Body of pancreas (tissue), 4 donors: ENCODE measurements around the gene UBAC1. TPM values are rescaled to one million over a fixed set of nuclear protein-coding genes. Genes with fewer than 3 reads are reported as not detected.
"Not testable (repeated sequence)": the region's sequence is repeated elsewhere in the genome, so short reads cannot be mapped to it uniquely, and the experiment has no call there.

Experiments
- ATAC-seq: fragments of 150-250 bp; one replicate; pipeline ENCODE4 v1.9.1; 2016
- DNase-seq, 4 donors: peaks; one replicate each; pipeline ENCODE4 v3.0.0-alpha.2; 2019
- H3K27ac ChIP-seq, 4 donors: fragments of 200-600 bp; sonication (generic); 1 replicate in 3 of 4; 2 replicates in 1 of 4; pipeline versions ENCODE4 v1.5.1 to v1.6.1; 2016 to 2019; ENCODE audit warnings: mild to moderate bottlenecking in 1 of 4, mixed read lengths in 1 of 4, moderate library complexity in 1 of 4
- H3K27me3 ChIP-seq, 2 donors: fragments of 200-600 bp; sonication (generic); one replicate each; pipeline ENCODE4 v1.6.0; 2016; ENCODE audit warnings: mild to moderate bottlenecking in 1 of 2
- H3K36me3 ChIP-seq, 2 donors: fragments of 200-600 bp; sonication (generic); replicated peaks in 1 of 2; 2 replicates each; pipeline ENCODE4 v1.5.1; 2016; ENCODE audit warnings: low read depth in 2 of 2; ENCODE audit not compliant: insufficient read depth in 1 of 2
- H3K4me1 ChIP-seq: fragments of 200-600 bp; sonication (generic); one replicate; pipeline ENCODE4 v1.6.0; 2016
- H3K4me3 ChIP-seq, 2 donors: fragments of 200-600 bp; sonication (generic); 1 replicate in 1 of 2; 2 replicates in 1 of 2; pipeline ENCODE4 v1.5.1; 2016 to 2019
- H3K9me3 ChIP-seq, 3 donors: fragments of 200-600 bp; sonication (generic); 1 replicate in 2 of 3; 2 replicates in 1 of 3; pipeline ENCODE4 v1.5.1; 2016
- POLR2A ChIP-seq, 3 donors: fragments of 450-650 bp; IDR thresholded peaks; one replicate each; pipeline ENCODE4 v1.6.1; 2016; ENCODE audit warnings: antibody characterized with exemption in 3 of 3, mild to moderate bottlenecking in 2 of 3
- WGBS, 2 donors: methylation state at CpG; one replicate each; pipeline ENCODE4 v1.1.5; 2017; 5-methylcytosine and 5-hydroxymethylcytosine counted together
- intact Hi-C: fragments of 100-400 bp; cut with DNase I; formaldehyde crosslinking; loops from one replicate; pipeline ENCODE4 v1.15.1; 2023
- total RNA-seq, 2 donors: library from RNA; depleted of rRNA; stranded (reverse); fragments of >200 nt; gene quantifications; one replicate each; pipeline ENCODE4 v1.1.0, GENCODE V29; 2016
- TF ChIP-seq, protein P1 (sequence below), 7 experiments: fragments of 450-650 bp in 4 of 7; fragments of 200-600 bp in 3 of 7; sonication (generic) in 3 of 7; IDR thresholded peaks; one replicate each; pipeline ENCODE4 v1.5.1; 2016 to 2019; ENCODE audit warnings: antibody characterized with exemption in 7 of 7

UBAC1 gene
- total RNA-seq, 2 donors from 2014 or later: 17.4 to 25.4 TPM

GRCh38 chr9:135956802-135957174 is 4.4 kb downstream of the UBAC1 start:
- 85 to 87% methylated on average over 8 of the region's 8 CpGs for WGBS, 2 donors
- TF ChIP-seq, protein P1, sequence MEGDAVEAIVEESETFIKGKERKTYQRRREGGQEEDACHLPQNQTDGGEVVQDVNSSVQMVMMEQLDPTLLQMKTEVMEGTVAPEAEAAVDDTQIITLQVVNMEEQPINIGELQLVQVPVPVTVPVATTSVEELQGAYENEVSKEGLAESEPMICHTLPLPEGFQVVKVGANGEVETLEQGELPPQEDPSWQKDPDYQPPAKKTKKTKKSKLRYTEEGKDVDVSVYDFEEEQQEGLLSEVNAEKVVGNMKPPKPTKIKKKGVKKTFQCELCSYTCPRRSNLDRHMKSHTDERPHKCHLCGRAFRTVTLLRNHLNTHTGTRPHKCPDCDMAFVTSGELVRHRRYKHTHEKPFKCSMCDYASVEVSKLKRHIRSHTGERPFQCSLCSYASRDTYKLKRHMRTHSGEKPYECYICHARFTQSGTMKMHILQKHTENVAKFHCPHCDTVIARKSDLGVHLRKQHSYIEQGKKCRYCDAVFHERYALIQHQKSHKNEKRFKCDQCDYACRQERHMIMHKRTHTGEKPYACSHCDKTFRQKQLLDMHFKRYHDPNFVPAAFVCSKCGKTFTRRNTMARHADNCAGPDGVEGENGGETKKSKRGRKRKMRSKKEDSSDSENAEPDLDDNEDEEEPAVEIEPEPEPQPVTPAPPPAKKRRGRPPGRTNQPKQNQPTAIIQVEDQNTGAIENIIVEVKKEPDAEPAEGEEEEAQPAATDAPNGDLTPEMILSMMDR (IDR thresholded peaks at IDR 0.05): no peak
- TF ChIP-seq POLR2A (IDR thresholded peaks at IDR 0.05): no peak

GRCh38 chr9:135955934-135956801 is 5.0 kb downstream of the UBAC1 start:
- Histone ChIP-seq H3K27me3 (no peaks in the 10 kb centered on the region), H3K36me3 (peaks cover 0 to 7% of the 10 kb centered on the region in 2 donors), H3K9me3 (no peaks in the 10 kb centered on the region), H3K27ac (no peak overlapping the region), H3K4me1 (peaks cover 17% of the 10 kb centered on the region), H3K4me3 (no peak overlapping the region)
- TF ChIP-seq, protein P1 (IDR thresholded peaks at IDR 0.05): no peak
- TF ChIP-seq POLR2A (IDR thresholded peaks at IDR 0.05): no peak
- intact Hi-C loops: no loop called here
- ATAC-seq: no peak
- 88 to 90% methylated on average over 19 to 32 of the region's 32 CpGs for WGBS, 2 donors
- DNase-seq: no peak

More at GRCh38 chr9:135956802-135957174, 4.4 kb downstream of the UBAC1 start:
- Histone ChIP-seq H3K4me1 (peaks cover 22% of the 10 kb centered on the region), H3K9me3 (no peaks in the 10 kb centered on the region), H3K4me3 (no peak overlapping the region), H3K27ac (no peak overlapping the region), H3K36me3 (peaks cover 0 to 7% of the 10 kb centered on the region in 2 donors), H3K27me3 (no peaks in the 10 kb centered on the region)
- intact Hi-C loops: no loop called here
- no peak for ATAC-seq
- no peak for DNase-seq

DNA sequence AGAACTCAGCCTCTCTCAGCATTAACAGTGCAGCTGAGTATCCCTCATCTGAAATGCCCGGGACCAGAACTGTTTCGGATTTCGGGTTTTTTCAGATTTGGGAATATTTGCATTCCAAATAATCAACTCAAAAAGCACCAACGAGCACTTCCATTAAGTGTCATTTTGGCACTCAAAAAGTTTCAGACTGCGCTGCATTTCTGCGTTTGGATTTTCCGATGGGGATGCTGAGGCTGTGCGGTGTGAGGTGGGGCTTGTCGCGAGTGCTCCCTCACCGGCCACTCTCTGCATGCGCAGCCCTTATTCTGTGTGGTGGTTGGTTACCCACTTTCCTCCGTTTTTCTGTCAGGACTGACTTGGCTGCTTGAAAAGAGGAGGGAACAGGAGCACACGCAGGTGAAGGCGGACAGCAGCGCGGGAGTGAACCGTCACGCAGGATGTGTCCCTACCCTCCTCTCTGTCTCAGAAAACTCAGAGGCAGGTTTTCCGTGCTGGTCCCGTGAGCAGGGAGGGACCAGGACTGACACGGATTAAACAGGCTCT is 8.4 kb downstream of the UBAC1 start:
- Histone ChIP-seq H3K27me3 (no peaks in the 10 kb centered on the region), H3K27ac (no peak overlapping the region)
- intact Hi-C loops: no loop called here

GRCh38 chr9:135951889-135952663 is 9.1 kb downstream of the UBAC1 start:
- no peak for TF ChIP-seq POLR2A (IDR thresholded peaks at IDR 0.05)
- TF ChIP-seq, protein P1 (IDR thresholded peaks at IDR 0.05): no peak
- Histone ChIP-seq H3K9me3 (no peaks in the 10 kb centered on the region), H3K27me3 (no peaks in the 10 kb centered on the region), H3K4me3 (no peak overlapping the region), H3K4me1 (no peaks in the 10 kb centered on the region), H3K27ac (no peak overlapping the region), H3K36me3 (peaks cover 0 to 10% of the 10 kb centered on the region in 2 donors)
- ATAC-seq: no peak
- no peak for DNase-seq
- intact Hi-C loops: no loop called here
- 82 to 83% methylated on average over 14 to 18 of the region's 18 CpGs for WGBS, 2 donors

More for the DNA sequence above, 8.4 kb downstream of the UBAC1 start:
- no peaks in the 10 kb centered on the region for H3K9me3 ChIP-seq
- ATAC-seq (no peak), DNase-seq (no peak)
- peaks cover 0 to 8% of the 10 kb centered on the region in 2 donors for H3K36me3 ChIP-seq
- no peaks in the 10 kb centered on the region for H3K4me1 ChIP-seq
- 92% methylated on average over 22 of the region's 22 CpGs for WGBS, 2 donors
- TF ChIP-seq POLR2A (IDR thresholded peaks at IDR 0.05): no peak
- TF ChIP-seq, protein P1 (IDR thresholded peaks at IDR 0.05): no peak
- no peak overlapping the region for H3K4me3 ChIP-seq

- H3K36me3 ChIP-seq: peaks cover 0 to 13% of the 10 kb centered on the region in 2 donors
- intact Hi-C loops, H3K4me3 ChIP-seq, H3K4me1 ChIP-seq, H3K27ac ChIP-seq, H3K9me3 ChIP-seq, DNase-seq, H3K27me3 ChIP-seq, ATAC-seq: not testable (repeated sequence)
- 98 to 99% methylated on average over 8 of the region's 8 CpGs for WGBS, 2 donors
Observed at GRCh38 chr9:135951310-135951709, 9.9 kb downstream of the UBAC1 start.

- 93 to 94% methylated on average over 4 of the region's 4 CpGs for whole genome bisulfite sequencing, 2 donors
- DNase-seq, H3K4me1 ChIP-seq, H3K9me3 ChIP-seq, intact Hi-C loops, H3K27me3 ChIP-seq, ATAC-seq, H3K27ac ChIP-seq, H3K4me3 ChIP-seq: not testable (repeated sequence)
- H3K36me3 ChIP-seq: peaks cover 0 to 14% of the 10 kb centered on the region in 2 donors
Observed at GRCh38 chr9:135950841-135951240, 10.3 kb downstream of the UBAC1 start.
